ENCODE results near the gene FXYD7.
"Not testable (repeated sequence)": the region's sequence is repeated elsewhere in the genome, so short reads cannot be mapped to it uniquely, and the experiment has no call there.

Gene FXYD7

GRCh38 chr19:35146746-35147459, 3.8 kb downstream of the FXYD7 start:
- DNase-seq, result no peak

- no peak for DNase-seq
Observed at GRCh38 chr19:35149463-35149862, 6.4 kb downstream of the FXYD7 start.

- DNase-seq, result no peak
Observed at GRCh38 chr19:35150445-35150844, 7.4 kb downstream of the FXYD7 start.

GRCh38 chr19:35151273-35152065, 8.4 kb downstream of the FXYD7 start:
- no peak for DNase-seq

GRCh38 chr19:35153129-35153522, 10.1 kb downstream of the FXYD7 start:
- DNase-seq, result not testable (repeated sequence)

GRCh38 chr19:35153701-35154524, 10.9 kb downstream of the FXYD7 start:
- DNase-seq, result peak in 1 of 2 experiments; percentile 40

GRCh38 chr19:35154525-35155406, 11.7 kb downstream of the FXYD7 start, which contains the start of gene FXYD5:
Gene FXYD5 (plus strand): TSS chr19:35154735. CDS start chr19:35155551, 816 bp downstream.
- peak in 1 of 2 experiments; percentile 32 for DNase-seq

- DNase-seq, result no peak
Observed at GRCh38 chr19:35155441-35155840, 12.4 kb downstream of the FXYD7 start.

GRCh38 chr19:35155981-35156672, 13.1 kb downstream of the FXYD7 start:
- DNase-seq, result no peak

GRCh38 chr19:35156673-35157014, 13.6 kb downstream of the FXYD7 start:
- DNase-seq, result peak in 1 of 2 experiments; percentile 37

- DNase-seq, result no peak
Observed at GRCh38 chr19:35157431-35157830, 14.4 kb downstream of the FXYD7 start.

- no peak for DNase-seq
Observed at GRCh38 chr19:35159606-35160005, 16.6 kb downstream of the FXYD7 start.

GRCh38 chr19:35160629-35161433, 17.8 kb downstream of the FXYD7 start:
- DNase-seq, result no peak

GRCh38 chr19:35161434-35161743, 18.3 kb downstream of the FXYD7 start:
- no peak for DNase-seq

- DNase-seq, result no peak
Observed at GRCh38 chr19:35162471-35163326, 19.6 kb downstream of the FXYD7 start.

- DNase-seq, result no peak
Observed at GRCh38 chr19:35164418-35164817, 21.4 kb downstream of the FXYD7 start.

GRCh38 chr19:35165200-35166058, 22.4 kb downstream of the FXYD7 start:
- no peak for DNase-seq

GRCh38 chr19:35166100-35167063, 23.3 kb downstream of the FXYD7 start:
- no peak for DNase-seq
